HG03103 (cell line): ENCODE measurements around the gene SYNM.
"Not testable (repeated sequence)": the region's sequence is repeated elsewhere in the genome, so short reads cannot be mapped to it uniquely, and the experiment has no call there.

Source experiments
- ATAC-seq: cut with Tn5 transposase; IDR thresholded peaks from one replicate; pipeline ENCODE4 v1.9.1; 2021; ENCODE audit warnings: low read depth; ENCODE audit not compliant: unreplicated experiment

The SYNM gene

GRCh38 chr15:99105514-99106341 lies 848 bp downstream of the SYNM start:
- peak; percentile 34 for ATAC-seq

- no peak for ATAC-seq
Observed at GRCh38 chr15:99106417-99107220, 1.7 kb downstream of the SYNM start.

- no peak for ATAC-seq
Observed at GRCh38 chr15:99108993-99109392, 4.1 kb downstream of the SYNM start.

- ATAC-seq = no peak
Observed at GRCh38 chr15:99109555-99110021, 4.7 kb downstream of the SYNM start.

- no peak for ATAC-seq
Observed at GRCh38 chr15:99110093-99110492, 5.2 kb downstream of the SYNM start.

GRCh38 chr15:99110581-99111320 lies 5.9 kb downstream of the SYNM start:
- no peak for ATAC-seq

- ATAC-seq = not testable (repeated sequence)
Observed at GRCh38 chr15:99111641-99112040, 6.8 kb downstream of the SYNM start.

- no peak for ATAC-seq
Observed at GRCh38 chr15:99113547-99114271, 8.8 kb downstream of the SYNM start.

GRCh38 chr15:99114511-99115299 lies 9.8 kb downstream of the SYNM start:
- ATAC-seq = no peak

- no peak for ATAC-seq
Observed at GRCh38 chr15:99115300-99116215, 10.7 kb downstream of the SYNM start.

- no peak for ATAC-seq
Observed at GRCh38 chr15:99117111-99117510, 12.2 kb downstream of the SYNM start.

GRCh38 chr15:99117563-99118257 lies 12.8 kb downstream of the SYNM start:
- no peak for ATAC-seq

GRCh38 chr15:99118258-99118632 lies 13.4 kb downstream of the SYNM start:
- ATAC-seq = no peak

GRCh38 chr15:99118801-99119546 lies 14.1 kb downstream of the SYNM start:
- no peak for ATAC-seq

GRCh38 chr15:99120050-99120777 lies 15.3 kb downstream of the SYNM start:
- no peak for ATAC-seq

GRCh38 chr15:99121207-99121606 lies 16.3 kb downstream of the SYNM start:
- ATAC-seq = no peak
